HG02623 (cell line): Measurements from ENCODE around the gene ASAP3.

ENCODE experiments used
- ATAC-seq: cut with Tn5 transposase; IDR thresholded peaks from one replicate; pipeline ENCODE4 v1.9.1; 2021; ENCODE audit warnings: moderate library complexity; ENCODE audit not compliant: unreplicated experiment

ASAP3 gene

GRCh38 chr1:23478896-23479665 is 4.9 kb downstream of the ASAP3 start:
- no peak for ATAC-seq

- no peak for ATAC-seq
Measured at GRCh38 chr1:23477359-23478144, 6.4 kb downstream of the ASAP3 start.

- ATAC-seq: no peak
Measured at GRCh38 chr1:23475641-23476040, 8.3 kb downstream of the ASAP3 start.

- ATAC-seq: no peak
Measured at GRCh38 chr1:23475134-23475628, 8.8 kb downstream of the ASAP3 start.

GRCh38 chr1:23473037-23473800 is 10.8 kb downstream of the ASAP3 start:
- ATAC-seq: no peak

- no peak for ATAC-seq
Measured at GRCh38 chr1:23472351-23473036, 11.5 kb downstream of the ASAP3 start.

GRCh38 chr1:23471473-23472075 is 12.4 kb downstream of the ASAP3 start:
- ATAC-seq: no peak

GRCh38 chr1:23470282-23471070 is 13.5 kb downstream of the ASAP3 start:
- ATAC-seq: no peak

GRCh38 chr1:23469372-23469982 is 14.5 kb downstream of the ASAP3 start:
- ATAC-seq: no peak

GRCh38 chr1:23466423-23466989 is 17.5 kb downstream of the ASAP3 start:
- ATAC-seq: no peak

- no peak for ATAC-seq
Measured at GRCh38 chr1:23463286-23463685, 20.7 kb downstream of the ASAP3 start.

- no peak for ATAC-seq
Measured at GRCh38 chr1:23462766-23463165, 21.2 kb downstream of the ASAP3 start.

- no peak for ATAC-seq
Measured at GRCh38 chr1:23461050-23461449, 22.9 kb downstream of the ASAP3 start.

GRCh38 chr1:23460519-23460918 is 23.5 kb downstream of the ASAP3 start:
- no peak for ATAC-seq

- no peak for ATAC-seq
Measured at GRCh38 chr1:23459338-23459757, 24.6 kb downstream of the ASAP3 start.

- no peak for ATAC-seq
Measured at GRCh38 chr1:23456226-23456625, 27.8 kb downstream of the ASAP3 start.

GRCh38 chr1:23453455-23454000 is 30.5 kb downstream of the ASAP3 start:
- ATAC-seq: no peak

- ATAC-seq: no peak
Measured at GRCh38 chr1:23452011-23452411, 32.0 kb downstream of the ASAP3 start.
